Adrenal gland (tissue), 12 donors: ENCODE results near the gene FGD4. TPM values are rescaled to one million over a fixed set of nuclear protein-coding genes. Genes with fewer than 3 reads are reported as not detected.

Experiments used
- DNase-seq, 7 donors: peaks; one replicate each; pipeline ENCODE4 v3.0.0-alpha.2; 2019 to 2020
- H3K27ac ChIP-seq, 5 donors: fragments of 200-600 bp; sonication (generic) in 4 of 5; 1 replicate in 3 of 5; 2 replicates in 2 of 5; pipeline versions ENCODE4 v1.5.1 to v1.8.0; 2016 to 2020; ENCODE audit warnings: mild to moderate bottlenecking in 1 of 5
- H3K27me3 ChIP-seq: fragments of 200-600 bp; 2 replicates; pipeline ENCODE4 v1.8.0; 2021
- H3K36me3 ChIP-seq, 2 donors: fragments of 200-600 bp; replicated peaks in 1 of 2; 1 replicate in 1 of 2; 2 replicates in 1 of 2; pipeline versions ENCODE4 v1.5.1 to v1.8.0; 2018 to 2022
- H3K4me1 ChIP-seq, 2 donors: fragments of 200-600 bp; replicated peaks in 1 of 2; 1 replicate in 1 of 2; 2 replicates in 1 of 2; pipeline versions ENCODE4 v1.5.1 to v1.8.0; 2018 to 2021
- H3K4me3 ChIP-seq, 4 donors: fragments of 200-600 bp; sonication (generic) in 3 of 4; one replicate each; pipeline ENCODE4 v1.5.1; 2016 to 2018
- H3K9me3 ChIP-seq, 3 donors: fragments of 200-600 bp; sonication (generic) in 1 of 3; replicated peaks in 1 of 3; 1 replicate in 2 of 3; 2 replicates in 1 of 3; pipeline versions ENCODE4 v1.5.1 to v1.8.0; 2016 to 2021
- CTCF ChIP-seq, 6 experiments: fragments of 450-650 bp in 4 of 6; fragments of 200-600 bp in 2 of 6; sonication (generic) in 1 of 6; IDR thresholded peaks; 1 replicate in 5 of 6; 2 replicates in 1 of 6; pipeline versions ENCODE4 v1.5.1 to v1.8.0; 2016 to 2021; ENCODE audit warnings: antibody characterized with exemption in 6 of 6, mild to moderate bottlenecking in 2 of 6, moderate library complexity in 1 of 6
- POLR2A ChIP-seq, 2 donors: fragments of 450-650 bp; IDR thresholded peaks; one replicate each; pipeline ENCODE4 v1.6.1; 2017; ENCODE audit warnings: antibody characterized with exemption in 2 of 2, mild to moderate bottlenecking in 2 of 2, moderate library complexity in 1 of 2
- WGBS, 4 donors: extraction: QIAGEN DNeasy Blood & Tissue Kit in 2 of 4; methylation state at CpG; one replicate each; pipeline versions ENCODE4 v1.1.5 to v1.1.7; 2013 to 2017; 5-methylcytosine and 5-hydroxymethylcytosine counted together
- intact Hi-C, 2 donors: fragments of 100-400 bp; cut with DNase I; formaldehyde crosslinking; loops; one replicate each; pipeline versions ENCODE4 v1.14.1 to v1.15.0; 2022 to 2023
- polyA plus RNA-seq, 3 donors: library from polyadenylated mRNA; stranded (reverse); fragments of 200-250 nt in 2 of 3; fragments of 350-450 nt in 1 of 3; fragmentation: Illumina TruSeq in 1 of 3; extraction: RNeasy Lipid Tissue Mini Kit (QIAGEN cat#74804) in 1 of 3; gene quantifications; one replicate each; pipeline ENCODE4 v1.2.3, GENCODE V29; 2013 to 2014
- total RNA-seq, 9 donors: library from RNA; depleted of rRNA in 4 of 9; stranded (reverse); fragments of >200 nt in 4 of 9; fragments of 120-200 nt in 1 of 9; fragmentation: NEBNext Ultra II Directional in 1 of 9; extraction: Animal tissue kit (Norgen Biotek cat#: 25700) in 1 of 9; gene quantifications; one replicate each; pipeline versions ENCODE4 v1.1.0 to v1.2.4, GENCODE V29; 2013 to 2023
- donor health status: healthy with polysubstance abuse.
- donor health status: Bipolar disorder and iron deficiency.
- donor health status: DM: yes; HTN: yes; CAD: no.
- donor health status: DM: no; HTN: no; CAD: no.
- donor health status: DM: no; HTN: no; CAD: no.
- donor health status: DM: yes; HTN: yes; CAD: no.

The FGD4 gene
- total and polyA plus RNA-seq, 12 donors, result 1.7 to 38.5 (median 16.6) TPM

GRCh38 chr12:32535288-32535999 is 136.1 kb downstream of the FGD4 start:
- H3K4me1 ChIP-seq, result peaks cover 0 to 37% of the 10 kb centered on the region in 2 donors
- no peaks in the 10 kb centered on the region for H3K9me3 ChIP-seq
- WGBS, 4 donors, result 0 to 2% (median 1%) methylated on average over 5 to 6 of the region's 6 CpGs
- peak overlapping the region in 1 of 4 donors; percentile 54 for H3K4me3 ChIP-seq
- intact Hi-C loops, result no loop called here
- peak; percentile 81 to 86 (median 82) for DNase-seq
- TF ChIP-seq POLR2A (IDR thresholded peaks at IDR 0.05) (peak in 1 of 2 donors; percentile 41), CTCF (IDR thresholded peaks at IDR 0.05) (no peak)
- H3K27ac ChIP-seq, result peak overlapping the region in 4 of 5 donors; percentile 2 to 76 (median 71)
- H3K36me3 ChIP-seq, result no peaks in the 10 kb centered on the region
- no peaks in the 10 kb centered on the region for H3K27me3 ChIP-seq

- Histone ChIP-seq H3K27me3 (no peaks in the 10 kb centered on the region), H3K9me3 (no peaks in the 10 kb centered on the region), H3K36me3 (no peaks in the 10 kb centered on the region), H3K27ac (peak overlapping the region in 4 of 5 donors; percentile 2 to 76 (median 71)), H3K4me1 (peaks cover 0 to 40% of the 10 kb centered on the region in 2 donors), H3K4me3 (peak overlapping the region in 1 of 4 donors; percentile 54)
- DNase-seq, result no peak
- TF ChIP-seq POLR2A (IDR thresholded peaks at IDR 0.05), result no peak
- TF ChIP-seq CTCF (IDR thresholded peaks at IDR 0.05), result no peak
- intact Hi-C loops, result no loop called here
- WGBS, 4 donors, result 17 to 24% (median 21%) methylated on average over 1 of the region's 1 CpG
These were observed 136.6 kb downstream of the FGD4 start for GRCh38 chr12:32536000-32536345.

- Histone ChIP-seq H3K27me3 (no peaks in the 10 kb centered on the region), H3K27ac (peak overlapping the region in 1 of 5 donors; percentile 2), H3K4me1 (peaks cover 8 to 38% of the 10 kb centered on the region in 2 donors), H3K36me3 (no peaks in the 10 kb centered on the region), H3K9me3 (no peaks in the 10 kb centered on the region), H3K4me3 (no peak overlapping the region)
- intact Hi-C loops, result no loop called here
- WGBS, 4 donors, result 45 to 59% (median 52%) methylated on average over 3 of the region's 3 CpGs
- TF ChIP-seq CTCF (IDR thresholded peaks at IDR 0.05), result no peak
- no peak for TF ChIP-seq POLR2A (IDR thresholded peaks at IDR 0.05)
- DNase-seq, result no peak
These were observed 142.5 kb downstream of the FGD4 start for GRCh38 chr12:32541754-32542374.

GRCh38 chr12:32542428-32543229 is 143.3 kb downstream of the FGD4 start:
- DNase-seq, result no peak
- intact Hi-C loops, result no loop called here
- no peaks in the 10 kb centered on the region for H3K9me3 ChIP-seq
- TF ChIP-seq POLR2A (IDR thresholded peaks at IDR 0.05), result no peak
- TF ChIP-seq CTCF (IDR thresholded peaks at IDR 0.05), result no peak
- no peak overlapping the region for H3K4me3 ChIP-seq
- no peaks in the 10 kb centered on the region for H3K36me3 ChIP-seq
- 70 to 77% (median 74%) methylated on average over 6 of the region's 6 CpGs for WGBS, 4 donors
- H3K27ac ChIP-seq, result peak overlapping the region in 1 of 5 donors; percentile 2
- peaks cover 8 to 34% of the 10 kb centered on the region in 2 donors for H3K4me1 ChIP-seq
- H3K27me3 ChIP-seq, result no peaks in the 10 kb centered on the region
